HG03521 (cell line): Measurements from ENCODE around the gene KYNU.
"Not testable (repeated sequence)": the region's sequence is repeated elsewhere in the genome, so short reads cannot be mapped to it uniquely, and the experiment has no call there.

Experiments used
- ATAC-seq: cut with Tn5 transposase; IDR thresholded peaks from one replicate; pipeline ENCODE4 v1.9.1; 2021; ENCODE audit warnings: mild to moderate bottlenecking, moderate library complexity; ENCODE audit not compliant: unreplicated experiment

The KYNU gene

DNA sequence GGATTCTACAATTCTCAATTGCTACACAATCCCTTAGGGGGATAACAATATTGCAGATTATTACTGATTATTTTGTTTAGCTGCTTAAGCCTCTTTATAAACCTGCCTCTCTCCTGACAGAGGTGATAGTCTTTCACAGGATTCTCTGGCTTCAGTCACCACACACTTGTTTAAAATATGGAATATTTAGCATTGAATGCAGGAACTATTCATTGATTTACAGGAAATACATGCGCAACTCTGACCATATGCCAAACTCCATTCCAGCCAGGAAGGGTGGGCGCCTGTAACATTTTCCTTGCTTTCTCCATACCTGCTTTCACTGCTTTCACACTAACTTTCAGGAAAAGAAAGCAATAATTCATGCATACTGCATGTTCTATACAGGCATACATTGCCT, 207.0 kb downstream of the KYNU start:
- no peak for ATAC-seq

DNA sequence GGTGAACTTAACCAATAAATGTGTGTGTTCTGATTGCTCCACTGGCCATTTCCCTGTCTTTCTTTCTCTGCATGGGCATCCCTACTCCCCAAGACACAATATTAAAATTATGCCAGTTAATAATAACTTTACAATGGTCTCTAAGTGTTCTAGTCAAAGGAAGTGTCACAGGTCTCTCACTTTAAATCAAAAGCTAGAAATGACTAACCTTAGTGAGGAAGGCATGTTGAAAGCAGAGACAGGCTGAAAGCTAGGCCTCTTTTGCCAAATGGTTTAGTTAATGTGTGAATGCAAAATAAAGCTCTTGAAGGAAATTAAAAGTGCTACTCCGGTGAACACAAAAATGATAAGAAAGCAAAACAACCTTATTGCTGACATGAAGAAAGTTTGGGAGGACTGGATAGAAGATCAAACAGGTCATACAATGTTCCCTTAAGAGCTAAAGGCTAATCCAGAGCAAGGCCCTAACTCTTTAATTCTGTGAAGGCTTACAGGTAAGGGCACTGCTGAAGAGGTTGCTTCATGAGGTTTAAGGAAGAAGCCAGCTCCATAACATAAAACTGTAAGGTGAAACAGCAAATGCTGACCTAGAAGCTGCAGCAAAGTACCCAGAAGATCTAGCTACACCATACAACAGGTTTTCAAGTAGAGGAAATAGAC, 207.8 kb downstream of the KYNU start:
- peak; percentile 47 for ATAC-seq

DNA sequence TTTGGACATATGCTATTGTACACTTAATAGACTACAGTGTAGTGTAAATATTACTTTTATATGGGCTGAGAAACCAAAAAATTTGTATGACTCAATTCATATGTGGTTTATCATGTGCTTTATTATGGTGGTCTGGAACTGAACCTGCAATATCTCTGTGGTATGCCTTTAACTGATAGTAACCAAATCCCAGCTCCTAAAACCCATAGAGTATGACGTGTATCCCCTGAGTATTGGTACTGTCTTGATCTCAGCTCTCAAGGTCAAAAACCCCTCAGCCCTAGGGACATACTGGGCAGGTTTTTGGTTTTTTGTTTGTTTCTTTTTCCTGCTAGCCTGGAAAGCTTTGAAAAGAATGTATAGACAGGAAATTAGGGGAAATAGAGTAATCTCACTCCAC, 209.6 kb downstream of the KYNU start:
- no peak for ATAC-seq

DNA sequence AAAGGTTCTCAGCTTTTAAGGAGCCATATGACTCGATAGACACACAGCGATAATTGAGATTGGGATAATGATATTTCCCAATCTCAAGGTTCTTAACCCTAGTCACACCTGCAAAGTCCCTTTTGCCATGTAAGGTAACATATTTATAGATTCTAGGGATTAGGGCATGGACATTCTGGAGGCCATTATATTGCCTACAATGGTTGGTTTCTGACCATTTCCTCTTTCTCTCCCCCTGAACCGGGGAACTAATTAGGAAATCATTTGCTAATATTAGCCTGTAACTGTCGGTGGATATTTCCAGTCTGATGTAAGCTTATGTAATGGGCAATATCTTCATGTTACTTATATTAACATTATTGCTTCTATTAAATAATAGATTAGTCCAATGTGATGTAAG, 210.9 kb downstream of the KYNU start:
- ATAC-seq = no peak

DNA sequence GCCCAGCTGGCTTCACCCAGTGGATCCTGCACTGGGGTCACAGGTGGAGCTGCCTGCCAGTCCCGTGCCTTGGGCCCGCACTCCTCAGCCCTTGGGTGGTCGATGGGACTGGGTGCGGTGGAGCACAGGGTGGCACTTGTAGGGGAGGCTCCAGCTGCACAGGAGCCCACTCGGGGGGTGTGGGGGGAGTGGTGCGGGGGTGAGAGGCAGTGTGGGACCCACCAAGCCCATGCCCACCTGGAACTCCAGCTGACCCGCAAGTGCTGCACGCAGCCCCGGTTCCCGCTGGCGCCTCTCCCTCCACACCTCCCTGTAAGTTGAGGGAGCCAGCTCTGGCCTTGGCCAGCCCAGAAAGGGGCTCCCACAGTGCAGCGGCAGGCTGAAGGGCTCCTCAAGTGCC, 212.1 kb downstream of the KYNU start:
- not testable (repeated sequence) for ATAC-seq
